Measurements from ENCODE around the gene ZNF219.
"Not testable (repeated sequence)": the region's sequence is repeated elsewhere in the genome, so short reads cannot be mapped to it uniquely, and the experiment has no call there.

The ZNF219 gene

DNA sequence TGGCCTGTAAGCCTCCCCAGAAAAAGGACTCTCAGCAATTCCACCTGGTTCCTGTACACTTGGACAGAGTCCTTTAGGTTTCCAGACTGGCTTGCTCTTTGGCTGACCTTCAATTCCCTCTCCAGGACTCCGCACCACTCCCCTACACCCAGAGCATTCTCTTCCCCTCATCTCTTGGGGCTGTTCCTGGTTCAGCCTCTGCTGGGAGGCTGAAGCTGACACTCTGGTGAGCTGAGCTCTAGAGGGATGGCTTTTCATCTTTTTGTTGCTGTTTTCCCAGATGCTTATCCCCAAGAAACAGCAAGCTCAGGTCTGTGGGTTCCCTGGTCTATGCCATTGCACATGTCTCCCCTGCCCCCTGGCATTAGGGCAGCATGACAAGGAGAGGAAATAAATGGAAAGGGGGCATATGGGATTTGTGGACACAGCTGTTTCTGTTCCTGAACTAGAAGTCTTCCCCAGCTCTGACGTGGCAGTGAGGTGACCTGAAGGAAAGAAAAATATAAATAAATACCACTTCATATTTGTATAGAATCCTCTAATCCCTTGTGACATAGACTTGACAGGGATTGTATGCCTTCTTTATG is 55.0 kb downstream of the ZNF219 start:
- no peak for DNase-seq (ENCODE audit: low spot score)

DNA sequence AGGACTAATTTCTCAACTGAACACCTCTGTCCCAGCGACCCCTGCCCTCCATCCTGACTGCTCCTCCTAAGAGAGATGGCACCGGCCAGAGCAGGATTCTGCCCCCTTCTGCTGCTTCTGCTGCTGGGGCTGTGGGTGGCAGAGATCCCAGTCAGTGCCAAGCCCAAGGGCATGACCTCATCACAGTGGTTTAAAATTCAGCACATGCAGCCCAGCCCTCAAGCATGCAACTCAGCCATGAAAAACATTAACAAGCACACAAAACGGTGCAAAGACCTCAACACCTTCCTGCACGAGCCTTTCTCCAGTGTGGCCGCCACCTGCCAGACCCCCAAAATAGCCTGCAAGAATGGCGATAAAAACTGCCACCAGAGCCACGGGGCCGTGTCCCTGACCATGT is 55.5 kb downstream of the ZNF219 start:
- DNase-seq (ENCODE audit: low spot score) = no peak

DNA sequence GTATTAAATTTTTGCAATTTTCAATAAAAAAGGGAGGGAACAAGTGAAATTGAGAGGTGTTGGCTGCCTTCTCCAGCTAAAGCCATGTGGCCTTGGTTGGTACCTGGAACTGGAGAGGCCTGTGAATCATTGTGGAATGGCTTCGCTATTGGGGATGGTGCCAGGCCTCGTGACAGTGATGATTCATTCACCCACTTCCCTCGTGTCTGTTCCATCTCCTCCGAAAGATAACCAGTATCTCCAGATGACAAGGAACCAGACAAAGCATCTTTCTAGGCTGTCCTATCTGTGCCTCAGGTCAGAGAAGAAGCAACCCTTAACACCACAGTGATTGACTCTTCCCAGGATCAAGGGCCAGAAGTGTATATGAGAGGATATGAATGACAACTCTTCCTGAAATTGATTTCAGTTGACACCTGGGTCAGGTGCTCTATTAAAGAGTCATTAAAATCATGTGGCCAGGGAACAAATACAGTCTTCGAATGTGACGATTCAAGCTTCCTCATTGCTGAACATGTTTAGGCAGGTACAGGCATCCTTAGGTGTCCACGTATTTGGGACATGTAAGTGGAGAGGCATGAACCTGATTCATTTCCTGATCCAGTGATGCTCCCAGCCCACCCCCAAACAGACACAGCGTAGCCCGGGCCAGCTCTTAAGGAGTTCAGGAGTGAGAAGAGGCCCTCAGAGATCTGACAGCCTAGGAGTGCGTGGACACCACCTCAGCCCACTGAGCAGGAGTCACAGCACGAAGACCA is 56.6 kb downstream of the ZNF219 start, which contains the start of gene RNASE7:
Gene RNASE7 (plus strand): TSS at position 687 of the 758 bp plus-strand sequence. CDS start 631 bp downstream, outside the sequence.
- DNase-seq (ENCODE audit: low spot score) = no peak

DNA sequence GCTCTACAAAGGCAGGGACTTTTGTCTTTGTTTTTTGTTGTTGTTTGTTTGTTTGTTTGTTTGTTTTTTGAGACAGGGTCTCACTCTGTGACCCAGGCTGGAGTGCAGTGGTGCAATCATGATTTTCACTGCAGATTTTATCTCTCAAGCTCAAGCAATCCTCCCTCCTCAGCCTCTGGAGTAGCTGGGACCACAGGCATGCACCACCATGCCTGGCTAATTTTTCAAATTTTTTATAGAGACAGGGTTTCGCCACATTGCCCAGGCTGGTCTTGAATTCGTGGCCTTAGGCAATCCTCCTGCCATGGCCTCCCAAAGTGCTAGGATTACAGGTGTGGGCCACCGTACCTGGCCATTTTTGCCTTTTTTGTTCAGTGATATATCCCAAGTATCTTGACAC is 57.5 kb downstream of the ZNF219 start:
- DNase-seq (ENCODE audit: low spot score) = not testable (repeated sequence)

DNA sequence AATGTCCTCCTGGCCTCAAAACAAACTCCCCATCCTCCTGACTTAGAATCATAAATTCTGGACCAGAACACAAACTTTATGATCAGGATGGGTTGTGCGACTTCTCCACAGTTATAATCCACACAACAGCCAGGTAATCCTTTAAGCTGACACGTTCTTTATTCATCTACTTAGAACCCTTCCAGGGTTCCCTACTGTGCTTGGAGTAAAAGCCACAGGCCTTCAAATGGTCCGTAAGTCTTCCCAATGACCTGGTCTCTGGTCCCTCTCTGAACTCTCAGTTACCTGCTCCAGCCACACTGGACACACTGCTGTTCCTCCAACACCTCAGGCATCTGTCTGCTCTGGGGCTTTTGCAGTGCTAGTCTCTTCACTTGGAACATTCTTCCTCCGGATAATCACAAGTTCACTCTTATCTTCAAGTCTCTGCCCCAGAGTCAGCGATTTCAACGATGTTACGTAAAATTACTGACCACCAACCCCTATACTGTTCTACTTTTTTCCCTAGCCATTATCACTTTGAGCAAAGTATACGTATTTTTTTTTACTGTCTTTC is 58.0 kb downstream of the ZNF219 start:
- DNase-seq (ENCODE audit: low spot score) = no peak
